Measurements from ENCODE around the gene AFF3. TPM values are rescaled to one million over a fixed set of nuclear protein-coding genes. Genes with fewer than 3 reads are reported as not detected.
A peak's percentile ranks its signal among the peaks of the same experiment; 100 is the strongest.

AFF3 gene
- total RNA-seq, 1 donor from 2014 or later, result not detected

DNA sequence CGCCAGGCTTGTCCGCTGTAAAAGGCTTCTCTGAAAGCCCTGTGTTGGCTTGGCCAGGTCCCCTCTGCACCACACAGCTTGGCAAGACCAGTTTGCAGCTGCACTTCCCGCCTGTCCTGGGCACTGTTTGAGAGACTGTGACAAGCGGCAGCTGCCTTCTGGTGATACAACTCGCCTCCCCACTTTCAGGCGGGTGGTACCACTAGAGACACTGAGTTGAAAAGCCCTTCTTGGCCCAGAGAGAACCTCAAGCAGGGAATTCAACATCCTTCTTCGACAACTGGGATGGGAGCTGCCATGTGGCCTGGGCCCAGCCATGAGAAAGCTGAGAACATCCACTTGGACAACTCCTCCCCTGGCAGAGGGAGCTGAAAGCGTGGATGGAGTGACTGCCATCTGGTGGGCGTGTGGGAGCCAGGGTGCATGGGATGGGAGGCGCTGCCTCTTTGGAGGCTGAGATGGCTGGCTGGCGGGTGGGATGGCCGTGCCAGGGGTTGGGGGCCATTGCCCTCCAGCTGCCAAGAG is 527.1 kb downstream of the AFF3 start:
- no peak for DNase-seq (ENCODE audit: low read depth)

DNA sequence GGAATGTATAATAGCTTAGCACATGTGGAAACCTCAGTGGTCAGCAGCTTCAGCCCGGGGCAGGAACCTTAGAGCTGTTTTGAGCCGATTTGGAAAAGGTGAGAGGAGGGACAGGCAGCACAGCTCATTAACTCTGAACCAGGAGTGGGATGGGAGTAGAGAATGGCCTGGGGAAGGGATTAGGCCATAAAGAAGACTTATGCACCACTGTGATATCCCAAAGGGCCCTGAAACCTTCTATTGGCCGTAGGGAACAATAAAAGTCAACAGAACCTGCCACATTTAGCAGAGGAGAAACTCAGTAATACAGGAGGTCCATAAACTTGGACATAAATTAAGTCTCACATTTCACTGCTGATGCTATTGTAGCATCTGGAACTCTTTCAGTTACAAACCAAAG is 528.4 kb downstream of the AFF3 start:
- DNase-seq (ENCODE audit: low read depth), result no peak

DNA sequence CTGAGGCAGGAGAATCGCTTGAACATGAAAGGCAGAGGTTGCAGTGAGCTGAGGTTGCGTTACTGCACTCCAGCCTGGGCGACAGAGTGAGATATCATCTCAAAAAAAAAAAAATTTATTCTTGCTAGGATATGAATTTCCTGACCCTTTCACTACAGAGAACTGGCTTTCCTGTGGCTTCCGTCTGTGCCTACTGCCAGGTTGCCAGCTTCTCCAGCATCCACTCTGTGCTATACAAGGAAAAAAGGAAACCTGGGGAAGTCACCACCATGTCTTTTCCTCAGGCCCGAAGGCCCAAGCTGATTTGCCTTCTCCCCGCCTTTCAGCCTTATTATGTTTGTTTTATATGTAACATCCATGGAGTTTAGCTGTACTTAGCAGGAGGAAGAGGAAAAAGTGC is 530.6 kb downstream of the AFF3 start:
- DNase-seq (ENCODE audit: low read depth), result no peak

DNA sequence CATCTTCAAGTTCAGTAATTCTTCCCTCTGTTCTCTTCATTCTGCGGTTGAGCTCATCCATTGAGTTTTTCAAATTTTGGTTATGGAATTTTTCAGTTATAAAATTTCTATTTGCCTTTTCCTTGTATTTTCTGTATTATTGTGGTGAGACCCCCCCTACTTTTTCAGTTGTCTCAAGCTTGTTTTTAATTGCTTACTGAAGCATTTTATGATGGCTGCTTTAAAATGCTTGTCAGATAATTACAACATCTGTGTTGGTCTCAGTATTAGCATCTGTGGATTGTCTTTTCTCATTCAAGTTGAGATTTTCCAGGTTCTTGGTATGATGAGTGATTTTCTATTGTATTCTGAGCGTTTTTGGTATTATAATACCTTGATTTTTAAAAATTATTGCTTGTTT is 531.4 kb downstream of the AFF3 start:
- no peak for DNase-seq (ENCODE audit: low read depth)

DNA sequence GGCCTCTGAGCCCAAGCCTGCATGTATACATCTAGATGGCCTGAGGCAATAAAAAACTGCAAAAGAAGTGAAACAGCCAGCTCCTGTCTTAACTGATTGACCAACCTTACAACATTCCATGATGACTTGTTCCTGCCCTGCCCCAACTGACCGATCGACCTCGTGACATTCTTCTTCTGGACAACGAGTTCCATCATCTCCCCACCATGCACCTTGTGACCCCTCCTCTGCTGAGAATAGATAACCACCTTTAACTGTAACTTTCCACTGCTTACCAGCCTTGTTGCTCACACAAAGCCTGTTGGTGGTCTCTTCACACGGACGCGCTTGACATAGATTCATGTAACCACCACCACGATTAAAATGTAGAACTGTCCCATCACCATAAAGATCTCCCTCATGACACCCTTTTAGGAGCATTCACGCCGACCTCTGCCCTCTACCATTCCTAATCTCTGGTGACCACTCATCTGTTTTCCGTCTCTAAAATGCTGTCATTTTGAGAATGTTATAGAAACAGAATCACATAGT is 532.5 kb downstream of the AFF3 start:
- DNase-seq (ENCODE audit: low read depth), result no peak

DNA sequence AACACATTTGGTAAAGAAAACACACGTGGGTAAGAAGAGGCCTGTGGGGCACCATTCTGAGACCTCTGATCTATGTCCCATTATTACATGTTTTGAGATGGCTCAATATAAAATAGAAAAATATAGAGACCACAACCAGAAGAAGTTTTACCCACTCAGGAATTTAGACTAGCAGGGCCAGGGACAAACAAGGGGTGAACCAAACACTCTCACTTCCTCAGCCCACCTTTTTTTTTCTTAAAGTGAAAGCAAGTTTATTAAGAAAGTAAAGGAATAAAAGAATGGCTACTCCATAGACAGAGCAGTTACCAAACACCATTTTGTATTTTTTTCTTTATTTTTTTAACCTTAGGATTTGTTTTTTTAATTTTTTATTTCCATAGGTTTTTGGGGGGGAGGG is 533.5 kb downstream of the AFF3 start:
- no peak for DNase-seq (ENCODE audit: low read depth)

DNA sequence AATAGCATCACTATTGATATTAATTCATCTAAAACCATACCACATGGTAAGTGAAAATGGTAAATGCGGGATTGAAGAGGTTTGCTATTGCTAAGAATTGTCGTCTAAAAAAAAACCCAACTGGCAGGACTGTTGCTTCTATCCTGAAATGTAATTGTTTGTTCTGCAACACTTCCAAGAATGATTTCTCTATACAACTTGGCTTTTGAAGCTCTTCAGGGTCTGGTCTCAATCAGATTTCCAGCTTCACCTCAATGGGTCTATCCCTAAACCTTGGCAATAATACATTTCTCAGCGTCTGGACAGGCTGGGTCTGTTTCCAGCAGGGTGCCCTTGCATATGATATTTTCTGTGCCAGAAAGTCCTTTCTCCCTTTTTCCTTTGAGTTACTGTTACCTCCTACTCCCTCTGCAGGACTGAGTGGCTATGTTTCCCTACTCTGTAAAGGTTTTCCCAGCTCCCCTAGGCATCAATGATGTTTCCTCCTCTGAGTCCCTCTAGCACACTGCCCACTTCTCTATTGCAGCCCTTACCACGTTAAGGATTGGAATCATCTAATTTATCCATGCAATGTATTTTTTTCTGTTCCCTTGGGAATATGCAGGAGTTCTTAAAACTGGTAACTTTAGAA is 534.4 kb downstream of the AFF3 start:
- DNase-seq (ENCODE audit: low read depth), result no peak

DNA sequence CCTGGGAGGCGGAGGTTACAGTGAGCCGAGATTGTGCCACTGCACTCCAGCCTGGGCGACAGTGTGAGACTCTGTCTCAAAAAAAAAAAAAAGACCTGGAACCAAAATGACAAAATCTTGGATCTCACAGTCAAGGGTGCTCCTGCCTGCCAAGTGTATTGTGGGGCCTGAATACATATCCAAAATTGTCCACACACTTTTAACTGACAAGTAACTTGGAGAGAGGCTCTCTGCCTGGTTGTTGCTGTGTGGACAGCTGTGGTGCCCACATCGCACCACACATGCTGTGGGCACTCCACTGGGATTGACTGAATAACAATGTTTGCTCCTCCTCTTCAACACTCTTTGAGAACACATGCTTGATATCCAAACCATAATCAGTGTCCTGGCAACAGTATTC is 534.9 kb downstream of the AFF3 start:
- peak; percentile 35 for DNase-seq (ENCODE audit: low read depth)

DNA sequence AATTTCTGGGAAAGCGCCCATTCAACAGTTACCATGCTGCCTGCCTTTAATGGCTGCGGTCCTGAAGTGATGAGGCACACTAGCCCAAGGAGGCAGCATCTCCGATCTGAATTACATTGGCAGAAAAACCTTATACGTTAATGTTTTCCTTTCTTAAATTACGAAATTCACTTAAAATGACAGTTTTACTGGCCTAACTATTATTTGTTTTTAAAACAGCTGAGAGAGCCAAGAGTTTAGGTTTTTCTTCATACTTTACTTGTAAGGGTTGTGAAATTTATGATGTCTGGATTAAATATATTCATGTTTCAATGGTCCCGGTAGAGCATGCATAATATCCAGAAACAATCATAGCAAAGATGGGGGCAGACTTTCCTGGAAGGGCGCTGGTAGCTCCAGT is 537.4 kb downstream of the AFF3 start:
- DNase-seq (ENCODE audit: low read depth), result no peak

DNA sequence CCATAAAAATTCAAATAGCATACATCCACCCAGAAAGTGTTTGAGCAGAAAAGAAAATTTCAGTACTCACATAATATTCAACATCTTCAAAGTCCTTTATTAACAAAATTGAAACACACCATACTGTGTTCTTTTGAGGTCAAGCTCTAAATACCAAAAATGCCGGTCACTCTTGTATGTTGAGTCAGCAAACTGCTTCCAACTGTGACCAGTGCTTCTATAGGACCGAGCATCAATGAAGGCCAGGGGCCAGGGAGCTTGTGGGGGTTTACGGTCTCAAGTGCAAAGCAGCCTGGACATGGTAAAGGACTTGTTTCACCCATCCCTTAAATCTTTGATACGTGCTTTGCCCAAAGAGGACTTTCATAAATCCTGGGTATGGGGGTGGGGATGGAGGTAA is 539.9 kb downstream of the AFF3 start:
- no peak for DNase-seq (ENCODE audit: low read depth)

DNA sequence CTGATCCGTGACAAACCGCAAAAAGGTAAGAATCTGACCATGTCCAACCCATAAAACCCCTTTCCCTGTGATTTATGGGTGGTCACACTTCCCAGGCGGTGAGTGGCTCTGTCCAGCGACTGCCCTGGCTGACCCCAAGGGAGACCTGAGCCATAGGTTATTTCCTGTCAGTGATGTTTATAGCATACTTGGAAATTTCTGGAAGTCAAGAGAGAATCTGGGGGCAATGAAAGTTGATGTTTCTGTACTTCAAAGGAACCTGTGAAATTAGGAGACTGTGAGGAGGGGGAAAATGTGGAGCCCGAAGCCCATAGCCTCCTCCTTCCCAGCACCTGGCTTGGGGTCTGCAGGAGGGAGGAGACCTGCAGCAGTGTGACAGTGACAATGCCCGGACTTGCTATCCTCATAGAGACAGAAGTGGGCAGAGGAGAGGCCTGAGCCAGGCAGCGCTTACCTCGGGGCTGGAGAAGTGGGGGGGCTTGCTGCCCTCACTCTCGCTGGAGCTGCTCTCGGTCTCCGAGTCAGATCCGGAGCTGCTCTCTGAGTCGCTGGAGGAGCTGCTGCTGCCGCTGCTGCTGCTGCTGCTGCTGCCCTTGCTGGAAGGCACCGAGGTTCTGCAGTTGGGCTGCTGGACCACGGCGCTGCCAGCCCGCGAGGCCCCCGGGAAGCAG is 541.3 kb downstream of the AFF3 start:
- no peak for DNase-seq (ENCODE audit: low read depth)

DNA sequence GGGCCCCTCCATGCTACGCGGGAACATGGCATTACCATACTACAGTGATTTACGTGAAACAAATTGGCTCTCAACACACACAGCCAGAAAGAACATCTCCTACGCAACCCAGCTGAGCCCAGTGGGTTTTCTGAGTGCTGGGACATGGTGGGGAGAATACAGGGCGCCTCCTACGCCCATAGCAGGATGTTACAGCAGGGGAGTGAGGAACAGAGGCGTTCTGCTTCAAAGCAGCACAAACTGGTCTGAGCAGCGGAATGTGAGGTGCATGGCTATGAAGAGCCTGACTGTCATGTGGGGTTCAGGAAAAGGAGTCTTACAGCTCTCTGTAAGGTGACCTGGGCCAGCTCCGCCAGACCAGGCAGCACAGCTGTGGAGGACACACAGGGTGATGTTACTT is 543.9 kb downstream of the AFF3 start:
- no peak for DNase-seq (ENCODE audit: low read depth)

DNA sequence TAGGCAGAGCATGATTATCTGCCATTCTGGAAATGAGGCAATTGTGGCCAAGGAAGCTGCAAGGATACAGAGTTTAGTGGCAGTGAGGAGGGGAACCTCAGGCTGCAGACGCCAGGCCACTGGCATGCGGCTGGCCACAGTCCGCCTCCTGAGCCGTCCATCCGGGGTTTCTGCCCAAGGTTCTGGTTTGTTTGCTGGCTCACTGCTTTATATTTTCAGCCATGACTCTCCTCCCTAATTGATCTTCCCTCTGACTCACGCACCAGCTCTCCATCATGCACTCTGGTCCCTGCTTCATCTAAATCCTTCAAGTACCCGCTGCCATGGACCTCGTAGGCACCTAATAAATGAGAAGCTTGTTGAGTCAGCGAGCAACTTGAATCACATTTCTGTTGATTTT is 544.8 kb downstream of the AFF3 start:
- peak; percentile 26 for DNase-seq (ENCODE audit: low read depth)

DNA sequence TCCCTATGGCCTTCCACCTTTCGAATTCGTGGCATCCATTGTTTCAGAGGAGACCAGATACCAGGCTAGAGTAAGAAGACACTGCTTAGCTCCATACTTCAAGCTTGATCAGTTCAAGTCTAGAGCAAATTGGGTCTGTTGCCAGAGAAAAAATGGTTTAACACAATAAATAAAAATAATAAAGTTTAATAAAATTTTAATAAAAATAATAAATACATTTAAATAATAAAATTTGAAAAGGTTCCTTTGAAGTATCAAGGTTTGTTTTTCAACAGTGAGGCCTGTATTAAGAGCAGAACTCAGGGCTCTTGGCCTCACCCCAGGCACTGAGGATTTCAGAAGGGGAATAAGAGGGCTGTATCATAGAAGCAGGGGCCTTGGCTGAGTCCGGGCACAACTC is 547.0 kb downstream of the AFF3 start:
- no peak for DNase-seq (ENCODE audit: low read depth)

DNA sequence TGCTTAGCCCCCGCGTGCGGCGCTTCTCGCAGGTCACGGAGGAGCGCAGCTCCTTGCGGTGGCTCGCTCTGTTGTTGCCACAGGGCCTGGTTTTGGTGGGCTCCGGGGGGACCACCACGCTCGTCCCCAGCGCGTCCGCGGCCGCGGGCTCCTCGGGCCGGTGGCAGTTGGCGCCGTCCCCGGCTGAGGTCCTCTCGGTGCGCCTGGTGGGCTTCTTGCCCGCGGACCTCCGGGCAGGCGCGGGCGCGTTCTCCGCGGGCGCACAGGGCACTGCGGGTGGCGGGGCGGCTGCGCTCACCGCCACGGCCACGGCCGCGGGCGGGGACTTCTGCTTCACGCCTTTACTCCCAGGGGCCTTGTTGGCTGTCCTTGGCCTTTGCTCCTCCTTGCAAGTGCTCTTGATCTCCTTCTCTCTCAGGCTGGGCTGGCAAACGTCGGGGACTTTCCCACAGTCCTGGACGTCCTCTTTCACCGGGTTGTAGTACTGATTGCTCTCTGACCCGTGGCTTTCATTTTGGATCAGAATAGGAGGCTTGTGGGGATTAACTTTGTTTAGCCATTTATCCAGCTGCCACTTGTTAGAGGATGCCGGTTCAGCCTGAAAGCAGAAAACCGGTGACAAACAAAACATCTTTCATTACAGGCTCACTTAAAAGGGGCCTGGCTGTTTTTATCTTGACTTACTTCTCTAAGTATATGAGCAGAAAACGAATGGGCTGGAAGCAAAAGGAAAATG is 548.5 kb downstream of the AFF3 start:
- no peak for DNase-seq (ENCODE audit: low read depth)

DNA sequence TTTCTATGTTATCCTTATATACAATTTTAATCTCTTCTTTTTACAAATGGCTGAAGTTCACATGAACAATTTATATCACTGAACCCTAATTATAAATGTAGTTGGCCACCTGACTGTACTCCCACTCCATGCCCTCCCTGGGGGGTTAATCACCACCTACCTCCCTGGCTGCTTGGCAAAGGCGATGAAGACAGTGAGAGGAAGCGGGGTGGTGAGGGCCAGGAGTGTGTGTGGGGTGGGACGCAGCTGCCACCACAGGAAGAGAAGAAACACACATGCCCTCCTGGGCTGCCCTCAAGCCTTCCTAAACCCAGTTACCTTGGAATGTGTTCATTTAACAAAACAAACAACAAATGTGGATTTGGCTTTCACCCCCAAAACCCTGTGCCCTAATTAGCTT is 565.6 kb downstream of the AFF3 start:
- no peak for DNase-seq (ENCODE audit: low read depth)

DNA sequence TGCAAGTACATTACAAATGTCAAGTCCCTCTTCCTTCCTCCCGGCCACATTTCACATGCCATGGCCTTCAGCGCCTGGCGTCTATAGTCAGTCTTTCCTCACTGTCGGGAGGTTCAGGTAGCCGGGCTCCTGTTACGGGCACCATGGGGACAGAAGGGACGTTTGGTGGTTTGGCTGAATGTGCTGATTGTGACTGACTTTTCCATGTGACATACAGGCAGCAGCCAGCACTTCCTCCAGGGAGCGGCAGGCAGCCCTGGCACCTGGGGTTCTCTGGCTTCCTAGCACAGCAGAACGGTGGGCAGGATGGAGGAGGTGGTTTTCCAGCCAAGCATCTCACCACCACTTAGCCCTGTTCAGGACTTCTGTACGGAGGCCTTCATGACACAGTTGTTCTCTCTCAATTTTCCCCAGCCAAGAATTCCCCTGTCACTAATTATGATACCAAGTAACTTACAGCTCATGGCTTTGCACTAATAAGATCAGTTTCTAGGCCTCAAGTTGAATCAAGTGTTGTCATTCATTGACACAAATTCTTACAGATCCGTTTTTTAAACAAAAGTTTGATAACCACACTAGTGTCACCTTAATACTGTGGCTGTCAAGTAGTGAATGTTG is 568.6 kb downstream of the AFF3 start:
- DNase-seq (ENCODE audit: low read depth), result no peak

DNA sequence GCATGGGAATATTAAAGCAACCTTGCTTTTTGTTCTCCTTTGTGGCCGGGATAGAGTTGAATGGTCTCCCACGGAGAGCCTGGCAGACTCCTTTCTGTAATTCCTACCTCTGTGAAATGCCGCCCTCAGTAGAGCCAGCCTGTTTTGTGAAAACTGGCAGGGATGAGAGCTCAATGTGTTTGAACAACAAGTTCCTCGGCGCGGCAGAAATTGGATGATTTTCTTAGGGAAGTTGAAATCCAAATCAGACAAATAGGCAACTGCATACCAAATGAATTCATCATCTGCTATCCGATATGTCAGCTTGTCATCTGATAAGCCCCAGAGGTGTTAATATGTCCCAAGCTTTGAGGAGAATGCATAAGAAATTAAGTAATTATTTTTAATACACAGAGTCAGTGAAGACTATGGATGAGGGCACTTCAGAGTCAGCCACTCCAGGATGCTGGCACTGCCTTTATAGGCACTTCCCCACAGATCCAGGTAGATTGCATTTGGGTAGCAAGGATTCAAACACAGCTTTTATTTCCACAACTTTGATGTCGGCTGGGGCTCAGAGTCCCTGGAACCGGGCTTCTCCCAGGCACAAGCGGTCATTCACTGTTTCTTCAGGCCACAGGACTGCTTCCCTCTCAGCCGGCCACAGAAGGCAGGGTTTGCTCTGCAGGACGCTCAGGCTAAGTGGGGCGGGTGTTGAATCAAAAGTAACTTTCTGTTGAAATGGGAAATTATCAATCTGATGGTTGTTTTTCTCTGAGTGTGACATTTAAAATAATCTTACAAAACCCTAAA is 569.8 kb downstream of the AFF3 start:
- DNase-seq (ENCODE audit: low read depth), result no peak

DNA sequence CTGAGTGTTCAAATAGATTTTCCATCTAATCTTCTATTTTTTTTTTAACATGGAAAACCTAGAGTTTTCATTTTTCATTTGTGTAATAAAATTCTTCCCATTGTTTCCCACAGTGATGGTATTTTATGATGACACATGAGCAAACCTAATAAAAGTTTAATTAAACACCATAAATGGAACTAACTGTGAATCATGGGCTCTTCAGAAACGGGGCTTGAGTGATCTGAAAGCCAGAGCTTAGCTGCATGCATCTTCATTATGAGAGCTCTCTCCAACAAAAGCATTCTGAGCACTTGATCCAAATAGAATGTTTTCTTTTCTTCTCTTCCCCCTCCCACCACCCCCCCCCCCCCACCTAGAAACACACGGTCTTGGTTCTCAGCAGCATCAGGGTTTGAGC is 570.4 kb downstream of the AFF3 start:
- no peak for DNase-seq (ENCODE audit: low read depth)

DNA sequence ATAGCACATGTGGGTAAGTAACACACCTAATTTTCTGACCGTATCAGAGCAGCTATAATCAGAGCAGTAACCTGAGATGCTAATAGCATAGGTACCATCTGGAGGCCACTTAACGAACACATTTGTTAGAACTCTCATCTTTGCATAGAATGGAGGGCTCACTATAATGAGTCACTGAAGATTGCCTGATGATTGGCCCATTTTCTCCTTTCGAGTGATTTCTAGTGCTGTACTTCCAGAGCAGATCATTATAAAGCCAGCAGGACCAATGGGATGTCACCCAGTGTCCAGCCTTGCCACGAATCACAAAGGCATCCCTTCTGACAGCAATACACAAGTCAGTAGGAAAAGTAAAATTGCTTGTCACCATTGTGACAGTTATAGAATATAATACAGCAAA is 570.9 kb downstream of the AFF3 start:
- no peak for DNase-seq (ENCODE audit: low read depth)

DNA sequence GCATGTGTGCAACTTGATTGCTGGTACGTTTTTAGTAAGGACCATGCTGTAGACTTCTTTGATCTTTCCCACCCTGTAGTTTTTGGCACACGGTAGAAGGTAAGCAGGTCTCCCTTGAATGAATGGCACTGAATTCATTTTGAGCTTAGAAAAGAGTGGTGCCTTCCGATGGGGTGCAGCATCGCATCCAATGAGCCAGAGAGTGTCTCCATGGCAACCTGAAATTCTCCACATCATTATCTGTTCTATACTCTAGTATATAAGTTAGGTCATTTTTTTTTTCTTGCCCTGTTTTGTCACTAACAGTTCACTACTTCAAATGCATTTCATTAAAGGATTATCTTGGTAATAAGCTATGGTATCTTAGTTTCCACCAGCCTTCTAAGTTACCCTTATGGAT is 571.4 kb downstream of the AFF3 start:
- no peak for DNase-seq (ENCODE audit: low read depth)
